ENCODE results near the gene EHD4. TPM values are rescaled to one million over a fixed set of nuclear protein-coding genes. Genes with fewer than 3 reads are reported as not detected.
A peak's percentile ranks its signal among the peaks of the same experiment; 100 is the strongest.

EHD4 gene
- polyA plus RNA-seq, 1 of the 3 experiments (the other 2 are of a cell fraction): 17.5 TPM

DNA sequence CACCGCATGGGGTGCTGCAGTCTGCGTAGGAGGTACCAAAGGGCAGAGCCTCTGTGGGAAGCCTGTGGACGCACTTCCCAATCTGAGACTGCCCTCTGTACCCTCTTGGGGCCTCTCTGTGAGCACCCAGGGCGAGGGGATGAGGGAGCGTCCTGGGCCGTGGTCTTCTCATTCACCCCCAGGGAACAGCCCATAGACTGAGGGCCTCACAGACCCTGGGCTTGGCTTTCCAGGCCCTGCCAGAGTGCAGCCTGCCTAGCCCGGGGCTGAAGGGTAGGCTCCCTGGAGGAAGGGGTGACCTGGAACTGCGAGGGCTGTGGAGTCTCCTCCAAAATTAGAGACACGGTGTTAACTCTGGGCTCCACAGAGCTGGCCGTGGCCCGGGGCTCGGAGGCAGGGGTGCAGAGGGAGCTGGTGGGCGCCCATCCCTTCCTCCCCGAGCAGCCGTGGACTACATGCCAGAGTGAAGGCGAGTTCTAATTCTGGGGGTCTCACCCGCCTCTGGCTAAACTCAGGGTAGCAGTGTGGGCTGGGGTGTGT lies 78.0 kb downstream of the EHD4 start:
- Histone ChIP-seq H4K20me1 (ENCODE audit: insufficient read depth) (no peaks in the 10 kb centered on the region), H3K9ac (peak overlapping the region; percentile 55), H3K79me2 (ENCODE audit: insufficient read depth) (no peaks in the 10 kb centered on the region), H3F3A (replicated peaks; ENCODE audit: insufficient read depth) (peaks cover 20% of the 10 kb centered on the region), H2AFZ (ENCODE audit: low read depth) (peak overlapping the region; percentile 79; the same call in 1 of the 2 replicates), H3K4me1 (ENCODE audit: control insufficient read depth in 1 of 2, insufficient read depth in 2 of 2, low read depth in 1 of 2, low read length in 1 of 2) (peaks cover 12 to 42% of the 10 kb centered on the region in 2 experiments; a peak in 3 of 4 replicates), H3K36me3 (replicated peaks in 1 of 2; ENCODE audit: control insufficient read depth in 1 of 2, insufficient read depth in 2 of 2, low read length in 1 of 2) (peaks cover 4 to 5% of the 10 kb centered on the region in 2 experiments), H3K9me3 (no peaks in the 10 kb centered on the region), H3K27me3 (ENCODE audit: insufficient read depth) (no peaks in the 10 kb centered on the region), H3K4me2 (peak overlapping the region; percentile 65), H3K4me3 (ENCODE audit: low read depth in 2 of 2, low read length in 1 of 2) (peak overlapping the region in 1 of 2 experiments; percentile 25; a peak in 2 of 4 replicates), H3K9me2 (no peaks in the 10 kb centered on the region), H3K27ac (ENCODE audit: low read depth in 2 of 2, low read length in 1 of 2) (peak overlapping the region; percentile 65 to 97)
- CTCF ChIA-PET: interaction anchor here (0.9 to 6.1 kb wide), 8 partner anchors 8 to 336 kb away, joined by 3 to 52 read pairs (median 4); no protein-coding TSS in a partner anchor
- POLR2A ChIA-PET: interaction anchor here (0.6 to 1.5 kb wide), 5 partner anchors 27 to 78 kb away, joined by 3 to 7 read pairs (median 3); partner anchors contain the start of genes EHD4 and JMJD7
- TF ChIP-seq, protein P1, sequence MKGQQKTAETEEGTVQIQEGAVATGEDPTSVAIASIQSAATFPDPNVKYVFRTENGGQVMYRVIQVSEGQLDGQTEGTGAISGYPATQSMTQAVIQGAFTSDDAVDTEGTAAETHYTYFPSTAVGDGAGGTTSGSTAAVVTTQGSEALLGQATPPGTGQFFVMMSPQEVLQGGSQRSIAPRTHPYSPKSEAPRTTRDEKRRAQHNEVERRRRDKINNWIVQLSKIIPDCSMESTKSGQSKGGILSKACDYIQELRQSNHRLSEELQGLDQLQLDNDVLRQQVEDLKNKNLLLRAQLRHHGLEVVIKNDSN (IDR thresholded peaks at IDR 0.05; ENCODE audit: borderline replicate concordance, low read depth): no peak
- TF ChIP-seq EP300 (IDR thresholded peaks at IDR 0.05; ENCODE audit: borderline replicate concordance in 1 of 2, low read depth in 1 of 2, low read length in 1 of 2): no peak
- TF ChIP-seq SMC3 (IDR thresholded peaks at IDR 0.05; ENCODE audit: low read depth, low read length): no peak
- no peak for DNase-seq
- 87% methylated on average over 3 of the region's 17 CpGs for WGBS (ENCODE audit: low lambda C conversion rate)

DNA sequence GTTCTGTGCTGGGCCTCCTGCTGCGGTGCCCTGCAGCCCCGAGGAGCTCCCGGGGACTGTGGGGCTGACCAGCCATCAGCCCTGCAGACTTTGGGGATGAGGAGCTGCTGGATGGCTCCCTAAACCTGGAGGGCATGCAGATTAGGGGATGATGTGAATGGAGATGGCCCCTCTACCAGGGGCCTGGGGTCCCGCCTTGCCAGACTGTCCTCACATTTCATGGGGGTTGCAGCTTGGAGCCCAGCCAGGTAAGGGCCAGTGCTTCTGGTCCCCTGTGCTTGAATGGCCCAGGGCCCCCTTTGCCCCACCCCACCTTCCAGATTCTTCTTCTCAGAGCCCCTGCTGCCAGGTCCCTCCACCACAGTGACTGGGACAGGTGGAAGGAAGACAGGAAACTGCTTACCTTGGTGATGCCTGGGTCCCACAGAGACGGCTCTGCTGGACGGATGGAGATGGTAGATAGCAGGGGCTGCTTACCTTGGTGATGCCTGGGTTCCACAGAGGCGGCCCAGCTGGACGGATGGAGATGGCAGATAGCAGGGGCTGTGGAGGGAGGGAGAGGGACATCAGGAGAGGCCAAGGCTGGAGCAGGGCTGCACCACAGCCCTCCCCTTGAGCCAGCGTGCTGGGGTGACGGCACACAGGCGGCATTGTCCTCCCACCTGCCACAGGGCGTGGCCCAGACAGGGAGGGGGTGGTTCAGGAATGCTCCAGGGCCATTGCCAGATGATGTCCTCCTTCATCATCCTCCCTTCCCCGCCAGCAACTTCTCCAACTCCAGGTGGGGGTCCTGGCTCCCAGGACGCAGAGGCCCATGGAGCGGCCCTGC lies 78.7 kb downstream of the EHD4 start, which contains the start of gene SPTBN5:
SPTBN5 (minus strand) TSS at position 632 of the 829 bp plus-strand sequence; CDS start at position 76, 556 bp downstream.
- Histone ChIP-seq H2AFZ (ENCODE audit: low read depth) (peak within 1 kb of the TSS; percentile 79; the same call in 1 of the 2 replicates), H4K20me1 (ENCODE audit: insufficient read depth) (no peaks in the 10 kb centered on the region), H3K27ac (ENCODE audit: low read depth in 2 of 2, low read length in 1 of 2) (peak within 1 kb of the TSS; percentile 65 to 97), H3K4me3 (ENCODE audit: low read depth in 2 of 2, low read length in 1 of 2) (peak within 1 kb of the TSS; percentile 14 to 25; a peak in 2 of 4 replicates), H3K36me3 (replicated peaks in 1 of 2; ENCODE audit: control insufficient read depth in 1 of 2, insufficient read depth in 2 of 2, low read length in 1 of 2) (peaks cover 4 to 5% of the 10 kb centered on the region in 2 experiments), H3K9me2 (no peaks in the 10 kb centered on the region), H3F3A (replicated peaks; ENCODE audit: insufficient read depth) (peaks cover 20% of the 10 kb centered on the region), H3K9me3 (no peaks in the 10 kb centered on the region), H3K9ac (peak within 1 kb of the TSS; percentile 55), H3K27me3 (ENCODE audit: insufficient read depth) (no peaks in the 10 kb centered on the region), H3K4me2 (peak within 1 kb of the TSS; percentile 65), H3K4me1 (ENCODE audit: control insufficient read depth in 1 of 2, insufficient read depth in 2 of 2, low read depth in 1 of 2, low read length in 1 of 2) (peaks cover 12 to 42% of the 10 kb centered on the region in 2 experiments; a peak in 3 of 4 replicates), H3K79me2 (ENCODE audit: insufficient read depth) (no peaks in the 10 kb centered on the region)
- ChIA-PET CTCF (interaction anchor here (1.3 to 6.1 kb wide), 7 partner anchors 7 to 198 kb away, joined by 3 to 52 read pairs (median 6); partner anchors contain the start of gene MAPKBP1), POLR2A (no interaction called here)
- DNase-seq: peak; percentile 69
- TF ChIP-seq GATA2 (CRISPR knock-in tag; IDR thresholded peaks at IDR 0.05) (peak; percentile 99), CHD2 (IDR thresholded peaks at IDR 0.05; ENCODE audit: low read length, partially characterized antibody) (no peak), YY1 (IDR thresholded peaks at IDR 0.05; ENCODE audit: low read depth) (no peak)
- WGBS (ENCODE audit: low lambda C conversion rate): 99% methylated on average over 9 of the region's 15 CpGs

All from SK-N-SH (cell line).